ENCODE results near the gene DHRS7.

Gene DHRS7

DNA sequence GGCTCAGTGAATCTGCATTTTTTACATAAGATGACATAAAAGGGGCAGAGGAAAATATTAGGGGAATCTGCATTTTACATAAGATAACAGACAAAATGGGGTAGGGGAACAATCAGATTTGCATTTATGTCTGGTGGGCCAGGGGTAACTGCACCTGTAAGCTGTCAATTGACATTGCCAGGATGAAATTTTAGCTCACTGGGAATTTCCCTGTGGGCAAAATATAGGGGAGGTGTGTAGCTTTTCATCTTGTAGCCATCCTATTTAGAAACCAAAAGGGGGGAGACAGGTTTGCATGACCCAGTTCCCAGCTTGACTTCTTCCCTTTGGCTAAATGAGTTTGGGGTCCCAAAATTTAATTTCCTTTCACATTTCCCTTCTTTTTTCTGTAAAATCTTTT, 70.0 kb downstream of the DHRS7 start (continued):
- TF ChIP-seq ZFP3 (CRISPR knock-in tag; IDR thresholded peaks at IDR 0.05): no peak
- no peak for TF ChIP-seq BACH2 (CRISPR knock-in tag; IDR thresholded peaks at IDR 0.05; ENCODE audit: borderline replicate concordance)
- TF ChIP-seq GLIS3 (CRISPR knock-in tag; IDR thresholded peaks at IDR 0.05): no peak
- no peak for TF ChIP-seq ZFP30 (CRISPR knock-in tag; IDR thresholded peaks at IDR 0.05)
- TF ChIP-seq TOX (CRISPR knock-in tag; IDR thresholded peaks at IDR 0.05; ENCODE audit: borderline replicate concordance): no peak
- no peak for TF ChIP-seq RARB (CRISPR knock-in tag; IDR thresholded peaks at IDR 0.05)
- no peak for TF ChIP-seq CREB5 (CRISPR knock-in tag; IDR thresholded peaks at IDR 0.05; ENCODE audit: low read depth)

DNA sequence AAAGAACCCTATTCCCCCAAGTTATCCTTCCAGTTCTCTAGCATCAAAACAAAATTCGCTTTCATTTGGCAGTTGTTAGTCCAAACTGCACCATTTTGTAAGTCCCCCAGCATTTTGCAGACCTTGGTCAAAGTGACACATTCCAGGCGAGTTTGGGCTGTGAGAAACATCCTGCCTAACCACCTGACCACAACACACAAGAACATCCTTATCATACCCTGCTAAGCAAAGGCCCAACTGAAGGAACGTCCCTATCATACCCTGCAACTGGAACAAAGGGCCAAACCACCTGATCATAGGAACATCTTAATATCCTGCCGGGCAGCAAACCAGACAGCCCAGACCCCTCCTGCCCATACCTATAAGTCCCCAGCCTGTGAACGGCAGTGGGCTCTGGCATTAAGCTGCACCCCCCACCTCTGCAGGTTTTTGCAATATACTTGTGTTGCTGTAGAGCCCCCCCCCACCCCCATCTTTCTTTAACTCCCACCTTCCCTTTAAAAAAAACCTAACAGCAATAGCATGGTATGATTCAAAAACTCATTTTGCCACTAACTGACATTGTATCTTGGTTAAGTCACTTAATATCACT, 70.8 kb downstream of the DHRS7 start:
- ATAC-seq: no peak
- no peak for TF ChIP-seq ZNF70 (CRISPR knock-in tag; IDR thresholded peaks at IDR 0.05)
- TF ChIP-seq ZC3H10 (CRISPR knock-in tag; IDR thresholded peaks at IDR 0.05): no peak
- no peak for TF ChIP-seq ARNTL (CRISPR knock-in tag; IDR thresholded peaks at IDR 0.05; ENCODE audit: borderline replicate concordance, low read depth)
- TF ChIP-seq CSDC2 (CRISPR knock-in tag; IDR thresholded peaks at IDR 0.05): no peak
- TF ChIP-seq BACH2 (CRISPR knock-in tag; IDR thresholded peaks at IDR 0.05; ENCODE audit: borderline replicate concordance): no peak
- TF ChIP-seq OSR1 (CRISPR knock-in tag; IDR thresholded peaks at IDR 0.05): no peak
- no peak for TF ChIP-seq TCF4 (CRISPR knock-in tag; IDR thresholded peaks at IDR 0.05; ENCODE audit: borderline replicate concordance)
- TF ChIP-seq ZFP30 (CRISPR knock-in tag; IDR thresholded peaks at IDR 0.05): no peak
